NCI-H2107 treated with DMSO at 0.1 percent for 48 hours (cell line): ENCODE results near the gene DEPDC1B.
"Not testable (repeated sequence)": the region's sequence is repeated elsewhere in the genome, so short reads cannot be mapped to it uniquely, and the experiment has no call there.

Source experiments
- DNase-seq: peaks from one replicate; lab custom pipeline; 2025; ENCODE audit not compliant: unreplicated experiment; lab: John Stamatoyannopoulos, UW

The DEPDC1B gene

GRCh38 chr5:60587312-60587711 lies 112.7 kb downstream of the DEPDC1B start:
- not testable (repeated sequence) for DNase-seq

- DNase-seq: no peak
Observed at GRCh38 chr5:60586307-60586901, 113.6 kb downstream of the DEPDC1B start.

GRCh38 chr5:60585618-60586017 lies 114.3 kb downstream of the DEPDC1B start:
- DNase-seq: no peak

- no peak for DNase-seq
Observed at GRCh38 chr5:60584304-60584703, 115.7 kb downstream of the DEPDC1B start.

GRCh38 chr5:60583616-60584015 lies 116.3 kb downstream of the DEPDC1B start:
- DNase-seq: no peak

GRCh38 chr5:60578315-60578714 lies 121.7 kb downstream of the DEPDC1B start:
- DNase-seq: no peak

GRCh38 chr5:60577116-60577515 lies 122.8 kb downstream of the DEPDC1B start:
- DNase-seq: no peak

GRCh38 chr5:60576425-60576824 lies 123.5 kb downstream of the DEPDC1B start:
- no peak for DNase-seq

GRCh38 chr5:60568646-60569045 lies 131.3 kb downstream of the DEPDC1B start:
- DNase-seq: no peak

- no peak for DNase-seq
Observed at GRCh38 chr5:60563696-60564324, 136.2 kb downstream of the DEPDC1B start.

GRCh38 chr5:60553291-60553690 lies 146.7 kb downstream of the DEPDC1B start:
- DNase-seq: not testable (repeated sequence)

- no peak for DNase-seq
Observed at GRCh38 chr5:60551829-60552228, 148.1 kb downstream of the DEPDC1B start.

- DNase-seq: no peak
Observed at GRCh38 chr5:60551250-60551649, 148.7 kb downstream of the DEPDC1B start.

GRCh38 chr5:60550311-60550710 lies 149.7 kb downstream of the DEPDC1B start:
- no peak for DNase-seq

GRCh38 chr5:60549841-60550240 lies 150.1 kb downstream of the DEPDC1B start:
- DNase-seq: no peak
